Endothelial cell of umbilical vein (primary cell): ENCODE results near the gene SH3RF1. TPM values are rescaled to one million over a fixed set of nuclear protein-coding genes. Genes with fewer than 3 reads are reported as not detected.

Experiments used
- BruUV-seq: library from RNA; stranded (reverse); fragments of 400-500 nt; replicated peaks from 2 replicates; lab custom pipeline; 2021; lab: Mats Ljungman, UMichigan
- CTCF ChIA-PET: fragments of 300-600, 350-600 bp; sonication (Branson Sonifier 250); formaldehyde crosslinking; loops from one replicate; lab custom pipeline; 2021; ENCODE audit warnings: antibody characterized with exemption, inconsistent platforms; lab: Charles Lee
- POLR2A ChIA-PET: fragments of 300-600, 350-600 bp; sonication (Branson Sonifier 250); formaldehyde crosslinking; loops from one replicate; lab custom pipeline; 2021; ENCODE audit warnings: antibody characterized with exemption, inconsistent platforms; lab: Charles Lee
- DNase-seq: peaks from one replicate; pipeline ENCODE4 v3.0.0-alpha.2; 2011; ENCODE audit warnings: low read depth, low spot score
- FAIRE-seq: peaks from 2 replicates; lab custom pipeline; 2011; peaks lifted over from hg19 to GRCh38; lab: Jason Lieb, UNC
- H2AFZ ChIP-seq: 2 replicates; pipeline ENCODE4 v1.6.0; 2012; ENCODE audit warnings: low read depth, low read length, control low read depth, inconsistent platforms
- H3K27ac ChIP-seq: 2 replicates; pipeline ENCODE4 v1.5.1; 2011; ENCODE audit warnings: low read depth, mild to moderate bottlenecking, control low read depth, low read length, moderate library complexity; ENCODE audit not compliant: insufficient read depth
- H3K27me3 ChIP-seq, 2 experiments: 2 replicates each; pipeline versions ENCODE4 v1.6.0 to v1.6.1; 2011; ENCODE audit warnings: low read length in 2 of 2, mixed read lengths in 1 of 2; ENCODE audit not compliant: control insufficient read depth in 2 of 2, insufficient read depth in 2 of 2
- H3K36me3 ChIP-seq, 2 experiments: 2 replicates in 1 of 2; 3 replicates in 1 of 2; pipeline ENCODE4 v1.5.1; 2011; ENCODE audit warnings: low read length in 2 of 2, mild to moderate bottlenecking in 1 of 2, moderate library complexity in 1 of 2; ENCODE audit not compliant: control insufficient read depth in 2 of 2, insufficient read depth in 2 of 2; ENCODE audit errors: extremely low read depth in 1 of 2
- H3K4me1 ChIP-seq: 3 replicates; pipeline ENCODE4 v1.5.1; 2011; ENCODE audit warnings: mild to moderate bottlenecking, low read length; ENCODE audit not compliant: control insufficient read depth, insufficient read depth; ENCODE audit errors: extremely low read depth
- H3K4me2 ChIP-seq: 2 replicates; pipeline ENCODE4 v1.6.1; 2011; ENCODE audit warnings: low read length, control low read depth, mixed read lengths; ENCODE audit not compliant: insufficient read depth
- H3K4me3 ChIP-seq, 3 experiments: fragments of 200-600 bp in 1 of 3; sonication (generic), shearing (Covaris generic) in 1 of 3; replicated peaks in 1 of 3; 2 replicates each; pipeline ENCODE4 v1.5.1; 2011 to 2016; ENCODE audit warnings: control low read depth in 3 of 3, low read length in 3 of 3, mild to moderate bottlenecking in 2 of 3, inconsistent platforms in 1 of 3, low read depth in 1 of 3, moderate library complexity in 1 of 3; ENCODE audit not compliant: insufficient read depth in 1 of 3
- H3K79me2 ChIP-seq: 2 replicates; pipeline ENCODE4 v1.6.0; 2012; ENCODE audit warnings: low read length, inconsistent platforms; ENCODE audit not compliant: control insufficient read depth, insufficient read depth
- H3K9ac ChIP-seq: replicated peaks from 2 replicates; pipeline ENCODE3; 2011; ENCODE audit warnings: low read length, control low read depth; ENCODE audit not compliant: insufficient read depth; ENCODE audit errors: extremely low read depth
- H3K9me1 ChIP-seq: replicated peaks from 3 replicates; pipeline ENCODE4 v1.6.0; 2011; ENCODE audit warnings: mild to moderate bottlenecking, low read length; ENCODE audit not compliant: control insufficient read depth, insufficient read depth; ENCODE audit errors: extremely low read depth
- H3K9me3 ChIP-seq: replicated peaks from 2 replicates; pipeline ENCODE4 v1.5.1; 2012; ENCODE audit warnings: low read length, inconsistent platforms; ENCODE audit not compliant: control insufficient read depth, insufficient read depth
- H4K20me1 ChIP-seq: replicated peaks from 2 replicates; pipeline ENCODE3; 2011; ENCODE audit warnings: mild to moderate bottlenecking, low read length; ENCODE audit not compliant: control insufficient read depth, insufficient read depth; ENCODE audit errors: extremely low read depth
- EZH2 ChIP-seq: IDR thresholded peaks from 2 replicates; pipeline ENCODE4 v1.6.1; 2012; ENCODE audit warnings: borderline replicate concordance, low read depth, mild to moderate bottlenecking, moderate library complexity, low read length, inconsistent platforms; ENCODE audit not compliant: severe bottlenecking
- GATA2 ChIP-seq: IDR thresholded peaks from 2 replicates; pipeline ENCODE4 v1.7.0; 2011; ENCODE audit warnings: low read depth, mild to moderate bottlenecking, moderate library complexity, mixed read lengths, low read length; ENCODE audit not compliant: insufficient read length, insufficient read depth
- JUN ChIP-seq: IDR thresholded peaks from 2 replicates; pipeline ENCODE4 v1.6.1; 2011; ENCODE audit warnings: borderline replicate concordance, low read depth; ENCODE audit not compliant: insufficient read length, insufficient read depth
- MAX ChIP-seq: IDR thresholded peaks from 2 replicates; pipeline ENCODE4 v1.6.1; 2011; ENCODE audit not compliant: insufficient read depth, insufficient read length
- MYC ChIP-seq: IDR thresholded peaks from one replicate; pipeline ENCODE4 v1.6.1; 2011; ENCODE audit warnings: mild to moderate bottlenecking, low read depth, low read length
- POLR2A ChIP-seq: IDR thresholded peaks from 2 replicates; pipeline ENCODE4 v1.6.1; 2012; ENCODE audit warnings: low read depth, mild to moderate bottlenecking, control low read depth, low read length
- dilution Hi-C: fragments of 300-500 bp; cut with MboI; formaldehyde crosslinking; loops from one replicate; pipeline ENCODE4 v1.15.0; 2019; ENCODE audit warnings: low sequenced_read_pairs; ENCODE audit not compliant: extremely low pct_ligation_motif_present
- intact Hi-C: fragments of 100-400 bp; cut with micrococcal nuclease; formaldehyde crosslinking; loops from one replicate; pipeline ENCODE4 v1.10.0; 2022
- polyA plus RNA-seq, 4 experiments: library from polyadenylated mRNA; depleted of rRNA in 3 of 4; stranded (reverse) in 3 of 4; unstranded in 1 of 4; fragments of >200 nt; gene quantifications; 2 replicates each; pipeline versions ENCODE4 v1.2.1 to v1.2.3, GENCODE V29; 2011 to 2012; ENCODE audit warnings: missing spikeins in 1 of 4
- total RNA-seq: library from RNA; stranded (reverse); gene quantifications from 2 replicates; pipeline ENCODE4 v1.2.3, GENCODE V29; 2021
- TF ChIP-seq, protein P1 (sequence below), 2 donors: IDR thresholded peaks; 1 replicate in 1 of 2; 2 replicates in 1 of 2; pipeline ENCODE4 v1.5.1; 2011; ENCODE audit warnings: low read length in 2 of 2, mild to moderate bottlenecking in 2 of 2, moderate library complexity in 2 of 2, control low read depth in 1 of 2, inconsistent platforms in 1 of 2, low read depth in 1 of 2; ENCODE audit not compliant: insufficient read depth in 1 of 2; ENCODE audit errors: extremely low read depth in 1 of 2

Gene SH3RF1
- total and polyA plus RNA-seq, 2 donors (not counting 3 experiments of a cell fraction or from before 2014, with no cell fraction given): 16.2 to 24.9 TPM

DNA sequence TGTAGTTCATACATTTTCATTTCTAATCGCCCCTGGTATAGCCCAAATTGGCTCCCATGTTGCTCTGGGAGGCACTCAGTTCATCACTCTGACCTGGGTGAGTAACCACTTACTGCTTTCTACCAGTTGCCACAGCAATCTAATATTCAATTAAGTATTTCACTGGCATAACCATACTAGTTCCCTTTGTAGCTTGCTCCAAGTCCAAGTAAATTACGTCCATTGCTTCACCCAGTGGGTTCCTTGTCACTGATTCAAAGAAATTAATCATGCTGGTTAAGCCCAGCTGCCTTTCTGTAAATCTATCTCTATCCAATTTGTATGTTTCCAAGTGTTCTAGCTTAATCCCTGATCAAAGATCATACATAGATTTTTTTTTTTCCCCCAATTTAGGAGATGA lies 168.7 kb downstream of the SH3RF1 start:
- H3K27ac ChIP-seq: no peak overlapping the region
- no peaks in the 10 kb centered on the region for H4K20me1 ChIP-seq
- peaks cover 14% of the 10 kb centered on the region for H3K79me2 ChIP-seq
- no peak overlapping the region for H3K9ac ChIP-seq
- TF ChIP-seq GATA2 (no peak), JUN (no peak), MAX (no peak), EZH2 (no peak), MYC (no peak), POLR2A (no peak)
- TF ChIP-seq, protein P1, sequence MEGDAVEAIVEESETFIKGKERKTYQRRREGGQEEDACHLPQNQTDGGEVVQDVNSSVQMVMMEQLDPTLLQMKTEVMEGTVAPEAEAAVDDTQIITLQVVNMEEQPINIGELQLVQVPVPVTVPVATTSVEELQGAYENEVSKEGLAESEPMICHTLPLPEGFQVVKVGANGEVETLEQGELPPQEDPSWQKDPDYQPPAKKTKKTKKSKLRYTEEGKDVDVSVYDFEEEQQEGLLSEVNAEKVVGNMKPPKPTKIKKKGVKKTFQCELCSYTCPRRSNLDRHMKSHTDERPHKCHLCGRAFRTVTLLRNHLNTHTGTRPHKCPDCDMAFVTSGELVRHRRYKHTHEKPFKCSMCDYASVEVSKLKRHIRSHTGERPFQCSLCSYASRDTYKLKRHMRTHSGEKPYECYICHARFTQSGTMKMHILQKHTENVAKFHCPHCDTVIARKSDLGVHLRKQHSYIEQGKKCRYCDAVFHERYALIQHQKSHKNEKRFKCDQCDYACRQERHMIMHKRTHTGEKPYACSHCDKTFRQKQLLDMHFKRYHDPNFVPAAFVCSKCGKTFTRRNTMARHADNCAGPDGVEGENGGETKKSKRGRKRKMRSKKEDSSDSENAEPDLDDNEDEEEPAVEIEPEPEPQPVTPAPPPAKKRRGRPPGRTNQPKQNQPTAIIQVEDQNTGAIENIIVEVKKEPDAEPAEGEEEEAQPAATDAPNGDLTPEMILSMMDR (IDR thresholded peaks at IDR 0.05; ENCODE audit: extremely low read depth in 1 of 2, insufficient read depth in 1 of 2, low read depth in 1 of 2, low read length in 2 of 2): no peak
- no peaks in the 10 kb centered on the region for H3K27me3 ChIP-seq
- DNase-seq (peak; percentile 14), FAIRE-seq (no peak)
- peaks cover 7 to 12% of the 10 kb centered on the region in 2 experiments for H3K36me3 ChIP-seq
- H3K4me2 ChIP-seq: no peak overlapping the region
- ChIA-PET CTCF (interaction anchor here (0.7 to 2.7 kb wide), 6 partner anchors 14 to 266 kb away, joined by 3 to 14 read pairs (median 3); partner anchors contain the start of gene CBR4), POLR2A (no interaction called here)
- no peak overlapping the region for H2AFZ ChIP-seq
- H3K9me3 ChIP-seq: no peaks in the 10 kb centered on the region
- H3K9me1 ChIP-seq: no peaks in the 10 kb centered on the region
- H3K4me1 ChIP-seq: peaks cover 36% of the 10 kb centered on the region
- H3K4me3 ChIP-seq: no peak overlapping the region
- intact Hi-C loops (no loop called here), dilution Hi-C loops (no loop called here)
- BruUV-seq: no TSS peak
